Activated gamma-delta T cell (primary cell): ENCODE measurements around the gene PRSS23.

Experiments used
- DNase-seq: peaks from one replicate; lab custom pipeline; 2025; lab: John Stamatoyannopoulos, UW
- total RNA-seq, 2 donors: gene quantifications; one replicate each; lab custom pipeline; 2026; lab: John Stamatoyannopoulos, UW

Gene PRSS23, protein sequence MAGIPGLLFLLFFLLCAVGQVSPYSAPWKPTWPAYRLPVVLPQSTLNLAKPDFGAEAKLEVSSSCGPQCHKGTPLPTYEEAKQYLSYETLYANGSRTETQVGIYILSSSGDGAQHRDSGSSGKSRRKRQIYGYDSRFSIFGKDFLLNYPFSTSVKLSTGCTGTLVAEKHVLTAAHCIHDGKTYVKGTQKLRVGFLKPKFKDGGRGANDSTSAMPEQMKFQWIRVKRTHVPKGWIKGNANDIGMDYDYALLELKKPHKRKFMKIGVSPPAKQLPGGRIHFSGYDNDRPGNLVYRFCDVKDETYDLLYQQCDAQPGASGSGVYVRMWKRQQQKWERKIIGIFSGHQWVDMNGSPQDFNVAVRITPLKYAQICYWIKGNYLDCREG
- 2.0 to 8.3 reads per million in 2 donors for total RNA-seq

DNA sequence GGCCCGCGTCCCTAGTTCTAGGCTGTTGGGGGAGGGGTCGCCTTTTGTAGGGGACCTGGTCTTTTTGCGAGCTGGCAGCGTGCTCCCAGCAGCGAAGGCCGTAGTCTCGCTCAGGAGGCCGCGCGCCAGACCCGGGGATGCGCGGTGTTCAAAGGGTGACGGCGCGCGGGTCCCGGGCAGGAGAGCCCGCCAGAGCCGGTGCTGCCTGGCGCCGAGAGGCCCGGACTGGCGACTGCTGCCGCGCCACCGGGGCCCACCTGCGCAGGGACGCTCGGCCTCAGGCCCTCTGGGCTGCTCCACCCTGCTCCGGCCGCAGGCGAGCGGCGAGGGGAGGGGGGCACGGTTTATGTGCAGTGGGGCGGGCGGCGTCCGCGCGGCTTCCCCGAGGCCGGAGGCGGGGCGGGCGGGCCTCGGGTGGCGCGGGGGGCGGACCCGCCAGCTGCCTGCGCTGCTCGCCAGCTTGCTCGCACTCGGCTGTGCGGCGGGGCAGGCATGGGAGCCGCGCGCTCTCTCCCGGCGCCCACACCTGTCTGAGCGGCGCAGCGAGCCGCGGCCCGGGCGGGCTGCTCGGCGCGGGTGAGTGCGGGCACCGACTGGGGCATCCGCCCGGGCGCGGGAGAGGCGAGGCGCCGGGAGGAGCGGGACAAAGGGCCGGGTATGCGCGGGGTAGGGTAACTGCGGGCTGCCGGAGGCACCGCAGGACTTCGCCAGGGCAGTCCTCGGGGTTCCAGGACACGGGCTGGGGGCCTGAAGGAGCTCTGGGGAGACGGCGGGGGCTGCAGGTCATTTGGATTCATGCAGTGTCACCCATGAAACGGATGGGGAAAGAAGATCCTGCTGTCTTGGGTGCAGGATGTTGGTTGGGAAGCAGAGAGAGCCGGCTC, at the start of gene PRSS23:
TSS of gene PRSS23 (plus strand) at position 467 of the 884 bp plus-strand sequence. CDS start 7,102 bp downstream, outside the sequence.
- DNase-seq: peak; percentile 53

DNA sequence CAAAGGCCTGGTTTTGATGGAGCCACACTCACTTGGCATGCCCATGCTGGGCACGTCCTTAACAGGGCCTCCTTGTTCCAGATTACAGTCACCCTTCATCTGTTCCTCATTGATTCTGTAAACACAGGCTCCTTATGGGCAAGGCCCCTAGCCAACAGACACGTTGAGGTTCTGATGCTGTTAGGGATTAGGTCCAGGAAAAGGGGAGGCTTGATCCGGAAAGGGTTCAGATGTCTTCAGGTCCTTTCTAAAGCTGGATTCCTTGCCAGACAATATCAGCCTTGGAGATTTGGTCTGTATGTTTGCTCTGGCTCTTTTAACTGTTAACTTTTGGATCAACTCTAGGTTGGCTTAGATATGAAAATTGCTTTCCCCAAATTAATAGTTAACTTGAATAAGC, 46.9 kb upstream of the PRSS23 start:
- DNase-seq: no peak

DNA sequence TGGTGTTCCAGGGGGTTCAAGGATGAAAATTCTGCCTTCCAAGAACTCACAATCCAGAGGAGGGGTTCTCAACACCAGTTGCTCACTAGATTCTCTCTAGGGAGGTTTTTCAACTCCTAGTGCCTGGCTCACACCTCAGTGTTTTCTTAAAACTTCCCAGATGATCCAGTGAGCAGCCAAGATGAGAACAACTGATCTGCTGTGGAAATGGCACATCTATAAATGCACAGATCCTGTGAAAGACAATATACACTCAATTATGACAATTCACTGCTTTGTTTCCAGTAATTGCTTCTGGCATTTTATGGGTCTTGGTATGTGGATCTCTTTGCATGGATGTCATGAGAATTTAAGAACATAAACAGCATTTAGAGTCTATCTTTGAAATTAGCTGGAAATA, 45.2 kb upstream of the PRSS23 start:
- DNase-seq: no peak

DNA sequence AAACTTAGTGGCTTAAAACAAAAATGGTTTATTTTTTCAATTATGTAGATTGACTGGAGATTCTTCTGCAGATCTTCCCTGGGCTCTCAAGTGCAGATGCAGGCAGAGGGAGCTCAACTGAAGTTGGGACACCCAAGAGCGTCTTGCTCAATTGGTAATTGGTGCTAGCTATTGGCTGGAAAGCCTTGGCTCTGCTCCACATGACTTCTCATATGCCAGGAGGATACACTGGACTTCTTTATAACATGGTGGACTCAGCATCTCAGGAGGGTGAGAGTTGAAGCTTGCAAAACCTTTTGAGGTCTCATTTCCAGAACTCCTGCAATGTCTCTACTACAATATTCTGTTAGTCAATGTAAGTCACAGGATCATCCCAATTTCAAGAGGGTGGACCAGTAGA, 42.2 kb upstream of the PRSS23 start:
- no peak for DNase-seq

DNA sequence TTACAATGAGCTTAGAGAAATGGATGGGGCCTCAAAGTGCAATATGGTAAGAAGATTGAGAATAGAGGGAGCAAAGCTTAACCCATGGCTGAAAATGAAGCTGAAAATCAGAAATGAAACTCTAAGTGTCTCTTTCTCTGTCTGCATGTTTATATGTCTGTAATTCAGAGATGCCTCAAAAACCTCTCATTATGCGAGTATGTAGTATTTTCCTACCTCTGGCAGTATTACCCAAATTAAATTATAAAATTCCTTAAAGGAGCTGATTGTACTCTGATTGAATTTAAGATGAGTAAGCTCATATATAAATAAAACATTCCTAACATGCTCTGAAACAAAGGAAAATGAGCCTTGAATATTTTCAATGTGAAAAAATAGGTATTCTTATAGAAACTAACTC, 39.8 kb upstream of the PRSS23 start:
- DNase-seq: no peak

DNA sequence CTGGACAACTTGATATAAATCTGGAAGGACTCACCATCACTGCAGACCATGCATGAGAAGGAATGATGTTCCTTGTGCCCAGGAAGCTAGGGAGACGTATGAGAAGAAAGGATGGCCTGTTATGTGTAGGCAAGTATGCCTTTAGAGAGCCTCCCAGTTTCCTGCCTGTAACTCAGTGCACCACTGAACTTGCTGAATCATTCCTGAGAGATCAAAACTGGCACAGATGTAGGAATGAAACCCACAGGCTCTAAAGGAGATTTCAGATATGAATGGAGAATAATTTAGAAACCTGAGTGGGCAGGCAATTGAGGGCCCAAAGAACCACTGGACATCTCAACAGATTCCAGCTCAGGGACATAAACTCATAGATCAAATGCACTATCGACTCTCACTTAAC, 38.4 kb upstream of the PRSS23 start:
- DNase-seq: no peak

DNA sequence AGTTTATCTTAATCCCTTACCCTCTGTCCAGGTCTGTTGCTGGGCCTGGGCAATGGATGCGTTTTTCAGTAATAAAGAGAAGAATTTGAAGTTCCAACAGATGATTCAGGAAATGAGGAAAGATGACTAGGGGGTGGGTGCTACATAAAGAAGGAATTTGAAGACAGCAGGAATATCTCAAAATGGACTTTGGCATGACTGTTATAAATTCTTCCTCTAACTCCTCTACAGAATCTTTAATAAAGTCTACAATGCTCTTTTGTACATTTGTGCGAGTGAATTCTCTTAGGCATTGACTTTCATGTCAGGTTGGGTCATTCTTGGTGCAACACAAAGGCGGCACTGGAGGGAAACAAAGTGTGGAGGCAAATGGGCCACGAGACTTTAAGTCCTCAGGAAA, 35.1 kb upstream of the PRSS23 start:
- no peak for DNase-seq

DNA sequence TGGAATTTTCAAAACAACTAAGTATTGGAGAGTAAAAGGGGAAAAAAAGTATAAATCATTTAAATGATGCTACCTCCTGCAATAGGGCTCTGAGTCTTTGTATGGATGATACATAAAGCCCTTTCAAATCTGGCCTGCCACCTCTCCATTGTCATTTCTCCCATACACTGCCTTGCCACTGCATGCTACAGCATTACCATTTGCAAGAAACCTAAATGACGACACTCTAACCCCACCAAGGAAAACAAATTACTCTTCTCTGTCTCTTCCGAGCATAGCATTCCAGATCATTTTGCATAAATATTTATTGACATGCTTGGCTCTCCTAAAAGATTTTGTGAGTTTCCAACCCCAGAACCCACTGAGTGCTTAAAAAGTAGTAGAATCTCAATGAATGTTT, 34.5 kb upstream of the PRSS23 start:
- no peak for DNase-seq

DNA sequence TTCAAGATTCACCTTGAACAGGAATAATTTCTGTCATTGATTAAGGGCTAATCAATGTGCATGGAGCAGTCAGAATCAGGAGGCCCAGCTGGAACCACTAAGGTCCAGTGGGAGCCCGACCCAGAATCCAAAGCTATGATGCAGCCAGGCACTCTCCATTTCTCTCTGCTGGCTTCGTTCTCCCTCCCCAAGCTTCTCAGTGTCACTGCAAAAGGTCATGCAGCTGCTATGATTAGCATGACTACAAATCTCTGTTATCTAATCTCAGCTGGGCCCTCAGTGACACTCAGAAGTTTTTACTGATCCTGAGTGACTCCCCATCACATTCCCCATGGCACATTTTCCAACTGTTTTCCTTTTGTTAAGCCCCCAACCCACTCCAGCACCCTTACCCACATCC, 31.1 kb upstream of the PRSS23 start:
- no peak for DNase-seq

DNA sequence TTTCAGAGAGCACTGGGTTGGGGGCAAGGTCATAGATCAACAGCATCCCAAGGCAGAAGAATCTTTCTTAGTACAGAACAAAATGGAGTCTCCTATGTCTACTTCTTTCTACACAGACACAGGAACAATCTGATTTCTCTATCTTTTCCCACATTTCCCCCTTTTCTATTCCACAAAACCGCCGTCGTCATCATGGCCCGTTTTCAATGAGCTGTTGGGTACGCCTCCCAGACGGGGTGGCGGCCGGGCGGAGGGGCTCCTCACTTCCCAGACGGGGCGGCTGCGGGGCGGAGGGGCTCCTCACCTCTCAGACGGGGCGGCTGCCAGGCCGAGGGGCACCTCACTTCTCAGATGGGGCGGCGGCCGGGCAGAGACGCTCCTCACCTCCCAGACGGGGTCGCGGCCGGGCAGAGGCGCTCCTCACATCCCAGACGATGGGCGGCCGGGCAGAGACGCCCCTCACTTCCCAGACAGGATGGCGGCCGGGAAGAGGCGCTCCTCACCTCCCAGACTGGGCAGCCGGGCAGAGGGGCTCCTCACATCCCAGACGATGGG, 29.8 kb upstream of the PRSS23 start:
- DNase-seq: peak; percentile 8

DNA sequence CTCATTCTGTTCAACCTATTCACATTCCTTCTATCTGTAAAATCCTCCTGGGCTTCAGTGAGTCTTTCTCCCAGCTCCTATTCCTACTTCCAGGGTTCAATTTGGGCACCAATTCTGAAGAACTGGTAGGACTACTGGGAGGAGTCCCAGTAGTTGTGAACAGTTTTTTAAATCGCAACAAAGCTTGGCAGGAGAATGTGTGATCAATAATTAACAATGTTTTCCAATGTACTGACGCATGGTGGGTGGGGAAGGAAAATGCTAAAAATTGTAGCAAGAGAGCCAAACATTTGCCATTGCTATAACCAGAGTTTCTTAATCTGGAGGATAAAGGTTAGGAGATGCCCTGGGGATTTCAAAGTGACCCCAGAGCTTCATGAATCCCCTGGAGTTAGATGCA, 27.3 kb upstream of the PRSS23 start:
- no peak for DNase-seq

DNA sequence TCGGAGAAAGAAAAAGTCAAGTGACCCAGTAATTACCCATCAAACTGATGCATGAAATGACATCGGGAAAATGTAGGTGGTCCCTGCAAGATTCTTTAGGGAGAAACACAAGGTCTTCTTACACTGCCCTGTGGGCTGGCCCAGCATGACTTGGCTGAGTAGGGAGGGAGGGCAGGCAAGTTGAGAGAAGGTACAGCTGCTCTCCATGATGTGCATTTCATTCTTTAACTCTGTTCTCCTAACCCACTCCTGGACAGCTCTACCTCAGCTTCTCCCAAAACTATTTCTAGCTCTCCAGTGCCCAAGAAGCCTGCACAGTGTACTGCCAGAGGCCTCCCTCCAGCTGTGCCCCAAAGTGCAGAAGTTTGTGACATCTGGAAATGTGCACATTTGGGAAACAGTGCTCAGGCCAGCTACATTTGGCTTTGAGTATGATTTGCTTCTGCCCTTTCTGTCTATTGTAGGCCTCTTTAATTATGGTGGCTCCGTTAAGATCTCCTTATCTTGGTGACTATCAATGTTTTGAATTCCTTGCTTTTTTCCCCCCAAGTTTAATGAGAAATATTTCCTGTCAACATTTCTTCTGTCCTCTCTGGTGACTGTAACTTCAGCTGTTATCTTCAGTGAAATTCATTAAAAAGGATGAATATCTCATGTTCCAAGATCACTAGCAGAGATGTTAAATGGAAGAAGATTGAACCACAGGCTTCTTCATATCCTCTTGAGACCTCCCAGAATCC, 26.7 kb upstream of the PRSS23 start:
- DNase-seq: no peak

DNA sequence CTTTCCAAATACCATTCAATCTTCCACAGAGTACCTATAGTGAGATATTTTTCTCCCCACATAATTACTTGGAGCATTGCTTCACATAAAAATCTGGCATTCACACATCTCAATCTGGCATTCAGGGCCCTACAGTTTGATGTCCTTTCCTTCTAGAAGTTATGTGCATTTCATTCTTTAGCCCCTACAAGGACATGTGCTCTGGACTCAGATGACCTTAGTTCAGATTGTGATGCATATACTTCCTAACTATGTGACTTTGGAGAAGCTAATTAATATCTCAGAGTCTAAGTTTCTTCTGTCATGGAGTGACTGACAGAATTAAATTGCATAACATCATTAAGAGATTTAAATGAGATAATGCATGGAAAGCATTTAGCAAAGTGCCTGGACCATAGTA, 25.9 kb upstream of the PRSS23 start:
- no peak for DNase-seq

DNA sequence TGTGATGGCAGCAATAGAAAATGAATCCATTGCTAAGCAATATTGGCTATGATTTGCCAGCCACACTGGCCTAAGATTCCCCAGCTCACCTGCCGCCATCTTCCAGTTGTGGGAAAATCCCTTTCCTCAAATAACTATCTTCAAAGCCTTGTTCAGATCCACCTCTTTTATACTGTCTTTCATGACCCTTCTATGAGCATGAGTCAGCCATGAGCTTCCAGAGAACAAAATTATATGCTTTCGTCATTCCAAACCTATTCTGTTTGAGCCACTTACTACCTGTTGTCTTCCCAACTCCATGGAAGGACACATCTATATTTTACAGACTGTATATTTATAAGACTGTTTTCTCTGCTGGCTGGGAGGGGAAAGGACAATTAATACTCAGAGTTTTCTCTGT, 25.0 kb upstream of the PRSS23 start:
- no peak for DNase-seq

DNA sequence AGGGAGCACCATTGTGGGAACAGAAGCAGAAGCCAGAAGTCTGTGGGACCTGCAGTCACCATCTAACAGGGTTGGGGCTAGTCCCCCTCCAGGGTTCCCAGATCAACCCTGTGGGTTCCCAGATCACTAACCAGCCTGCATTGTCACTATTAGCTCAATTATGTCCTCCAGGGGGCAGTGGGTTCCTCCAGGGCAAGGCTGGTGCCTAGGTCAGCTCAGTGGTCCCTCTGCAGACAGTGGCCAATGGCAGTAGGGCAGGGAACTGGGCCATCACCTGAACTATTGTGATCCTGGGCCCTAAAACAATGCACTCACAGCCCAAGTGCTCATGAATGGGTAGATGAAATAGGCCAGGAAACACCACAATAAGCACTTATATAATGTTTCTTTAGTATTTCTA, 18.8 kb upstream of the PRSS23 start:
- no peak for DNase-seq

DNA sequence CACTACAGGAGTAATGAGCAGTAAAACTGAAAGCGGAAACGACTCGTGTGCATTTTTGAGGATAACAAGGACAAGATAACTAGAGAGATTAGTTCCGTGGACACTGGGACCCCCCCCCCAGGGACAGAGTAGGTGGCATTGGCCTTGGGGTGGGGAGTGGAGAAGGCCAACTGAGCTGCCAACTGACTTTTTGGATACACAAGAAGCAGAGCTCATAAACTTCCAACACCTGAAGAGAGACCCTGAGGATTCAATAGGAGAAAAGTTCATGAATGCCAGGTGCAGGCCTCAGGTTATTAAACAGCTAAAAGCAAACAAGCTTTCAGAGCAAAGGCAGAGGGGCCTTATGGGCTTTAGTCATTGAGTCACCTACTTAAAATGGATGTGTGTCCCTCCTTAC, 17.6 kb upstream of the PRSS23 start:
- no peak for DNase-seq

DNA sequence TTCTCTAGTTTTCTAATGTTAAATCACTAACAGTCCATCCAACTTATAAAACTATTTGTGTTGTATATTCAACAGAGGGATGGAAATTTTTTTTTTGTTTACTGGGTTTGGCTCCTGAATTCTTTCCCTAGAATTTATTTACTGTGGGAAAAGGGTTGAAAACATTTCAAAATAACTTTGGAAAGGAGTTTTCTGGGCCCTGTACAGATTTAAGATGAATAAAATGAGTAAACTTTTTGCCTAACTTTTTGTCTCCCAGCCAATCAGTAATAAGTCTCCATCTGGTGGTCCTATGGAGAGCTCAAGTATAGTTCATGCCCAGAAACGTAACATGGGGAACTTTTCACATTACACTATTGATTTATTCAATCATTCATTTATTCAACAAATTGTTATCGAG, 16.7 kb upstream of the PRSS23 start:
- no peak for DNase-seq

DNA sequence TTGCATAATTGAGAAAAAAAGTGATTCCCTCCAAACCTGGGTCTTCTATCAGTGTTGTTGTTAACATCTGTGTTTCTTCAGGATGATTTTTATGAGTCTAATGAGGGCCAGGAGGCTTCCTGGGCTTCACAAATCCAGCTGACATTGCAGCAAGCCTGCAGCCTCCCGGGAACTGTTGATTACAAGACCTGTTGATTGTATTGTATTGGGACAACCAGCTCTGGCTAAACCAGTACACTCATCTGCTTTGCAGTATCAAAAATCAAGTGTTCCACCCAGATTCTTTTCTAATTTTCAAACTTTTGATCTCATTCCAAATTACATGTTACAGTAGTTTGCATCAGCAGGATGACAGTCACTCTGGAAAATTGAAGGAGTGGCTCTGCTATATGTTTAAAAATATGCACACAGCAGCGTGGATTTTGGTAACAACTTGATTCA, 16.1 kb upstream of the PRSS23 start:
- DNase-seq: no peak

DNA sequence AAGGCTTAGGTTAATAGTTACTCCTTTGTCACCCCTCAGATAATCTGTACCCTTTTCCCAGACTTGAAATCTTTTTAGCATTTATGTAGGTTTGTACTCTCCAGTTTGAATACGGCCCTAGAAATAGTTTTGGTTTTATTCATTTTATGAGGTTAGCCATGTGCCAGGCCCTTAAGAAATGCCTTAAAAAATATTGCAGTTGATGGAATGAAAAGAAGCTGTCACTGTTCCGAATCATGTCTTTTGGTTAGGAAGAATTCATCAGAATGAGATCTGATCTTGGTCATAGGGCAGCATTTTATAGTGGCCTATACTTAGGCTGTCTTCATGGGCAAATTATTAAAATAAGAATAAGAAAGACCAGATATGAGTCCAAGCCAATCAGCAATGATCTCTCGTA, 14.8 kb upstream of the PRSS23 start:
- no peak for DNase-seq

DNA sequence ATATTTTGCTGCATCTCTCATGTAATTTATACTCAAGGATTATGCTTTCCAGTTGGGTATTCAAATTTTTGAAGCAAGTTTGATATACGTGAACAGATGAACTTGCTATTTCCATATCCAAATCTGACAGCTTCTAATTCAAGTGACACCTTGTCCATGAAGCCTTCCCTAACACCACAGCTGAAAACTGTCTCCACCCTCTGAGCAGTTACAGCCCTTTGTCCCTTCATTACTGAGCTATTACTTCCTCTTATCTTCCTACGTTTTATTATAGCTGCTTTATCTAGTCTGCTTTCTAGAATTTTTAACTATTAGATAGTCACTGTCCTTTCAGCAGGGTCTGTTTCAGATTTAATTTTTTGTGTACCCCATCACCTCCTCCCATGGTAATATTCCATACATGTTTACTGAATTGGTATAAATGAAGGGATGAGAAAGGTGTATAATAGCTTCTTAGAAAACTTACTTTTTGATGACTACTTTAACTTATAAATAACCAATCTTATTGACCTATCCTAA, 13.3 kb upstream of the PRSS23 start:
- no peak for DNase-seq

DNA sequence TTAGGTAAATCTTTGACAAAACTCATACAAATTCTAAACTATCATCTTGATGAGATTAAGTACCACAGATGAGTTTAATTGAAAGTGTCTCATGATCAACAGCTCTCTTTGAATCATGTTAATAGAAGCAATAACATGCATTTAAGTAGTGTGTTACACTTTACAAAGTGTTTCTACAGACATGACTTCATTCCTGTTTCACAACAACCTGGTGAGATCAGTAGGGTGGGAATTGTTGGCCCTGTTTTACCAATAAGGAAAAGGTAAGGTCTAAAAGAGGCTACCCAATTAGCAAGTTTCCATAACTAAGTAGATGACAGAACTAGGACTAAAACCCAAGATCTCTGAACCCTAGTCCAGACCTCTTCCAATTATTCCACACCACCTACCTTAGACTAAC, 12.7 kb upstream of the PRSS23 start:
- DNase-seq: no peak

DNA sequence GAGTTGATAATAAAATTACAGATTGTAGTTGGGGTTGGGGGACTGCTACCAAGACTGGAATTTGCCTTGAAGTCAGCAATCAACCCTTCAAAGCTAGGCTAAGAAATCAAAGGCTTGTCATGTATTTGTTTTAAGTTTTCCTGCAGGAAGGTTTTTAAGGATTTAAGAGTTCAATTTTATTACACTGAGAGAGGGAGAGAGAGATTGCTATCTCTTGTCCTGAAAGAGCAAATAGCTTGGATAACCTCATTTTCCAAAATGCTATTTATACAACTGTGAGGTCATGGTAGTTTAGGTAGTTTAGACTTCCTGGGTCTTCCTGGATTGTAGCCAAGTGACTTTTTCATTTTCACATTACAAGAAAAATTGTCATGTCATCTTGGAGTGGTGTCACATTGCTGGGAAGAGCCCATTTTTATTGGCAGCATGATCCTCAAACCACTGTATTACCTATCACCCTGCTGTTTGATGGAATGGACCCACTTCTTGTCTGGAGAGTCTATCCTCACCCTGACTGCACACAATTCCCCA, 10.1 kb upstream of the PRSS23 start:
- DNase-seq: no peak
